SU-DHL-6 (cell line): Measurements from ENCODE around the gene ACOX2.

ENCODE experiments used
- H2AFZ ChIP-seq: fragments of 200-600 bp; sonication (generic); 2 replicates; pipeline ENCODE4 v1.6.1; 2014; ENCODE audit warnings: low read depth, mild to moderate bottlenecking, moderate library complexity, mixed read lengths, antibody characterized with exemption, low read length; ENCODE audit not compliant: severe bottlenecking
- H3F3A ChIP-seq: fragments of 200-600 bp; shearing (Covaris generic); 2 replicates; pipeline ENCODE4 v1.6.0; 2016; ENCODE audit warnings: antibody characterized with exemption, mild to moderate bottlenecking; ENCODE audit not compliant: insufficient read depth
- H3K27ac ChIP-seq: fragments of 200-600 bp; sonication (generic); 2 replicates; pipeline ENCODE4 v1.5.1; 2016; ENCODE audit warnings: low read depth, mild to moderate bottlenecking, low read length, moderate library complexity, mixed read lengths
- H3K27me3 ChIP-seq: fragments of 200-600 bp; sonication (generic), shearing (Covaris generic); 2 replicates; pipeline ENCODE4 v1.6.0; 2014; ENCODE audit warnings: mild to moderate bottlenecking, low read length
- H3K36me3 ChIP-seq: fragments of 200-600 bp; sonication (generic); 2 replicates; pipeline ENCODE4 v1.6.1; 2014; ENCODE audit warnings: mild to moderate bottlenecking, low read length, mixed read lengths
- H3K4me2 ChIP-seq: fragments of 300-600, 200-600 bp; shearing (Covaris generic), sonication (generic); 2 replicates; pipeline ENCODE4 v1.6.0; 2014; ENCODE audit warnings: low read length, low read depth, mild to moderate bottlenecking; ENCODE audit not compliant: poor library complexity, severe bottlenecking
- H3K4me3 ChIP-seq: fragments of 200-600 bp; sonication (generic); 2 replicates; pipeline ENCODE4 v1.5.1; 2014; ENCODE audit warnings: antibody characterized with exemption, low read length, mild to moderate bottlenecking, mixed read lengths; ENCODE audit not compliant: insufficient read depth, poor library complexity, severe bottlenecking
- H3K79me2 ChIP-seq: fragments of 200-600 bp; sonication (generic); 2 replicates; pipeline ENCODE4 v1.6.1; 2014; ENCODE audit warnings: mild to moderate bottlenecking, low read length, moderate library complexity; ENCODE audit not compliant: insufficient read depth
- H3K9ac ChIP-seq: fragments of 200-600 bp; sonication (generic); 2 replicates; pipeline ENCODE4 v1.7.0; 2014; ENCODE audit warnings: mild to moderate bottlenecking, low read length
- H3K9me2 ChIP-seq: fragments of 200-600 bp; sonication (generic); replicated peaks from 2 replicates; pipeline ENCODE4 v1.6.1; 2014; ENCODE audit warnings: low read length; ENCODE audit not compliant: insufficient read depth
- H3K9me3 ChIP-seq: fragments of 200-600 bp; sonication (generic); 2 replicates; pipeline ENCODE4 v1.6.1; 2014; ENCODE audit warnings: low read length, mixed read lengths; ENCODE audit not compliant: insufficient read depth
- H4K20me1 ChIP-seq: fragments of 200-600 bp; sonication (generic); 2 replicates; pipeline ENCODE4 v1.6.1; 2014; ENCODE audit warnings: low read depth, mild to moderate bottlenecking, antibody characterized with exemption, low read length, moderate library complexity, mixed read lengths
- CTCF ChIP-seq: fragments of 200-600 bp; sonication (generic); IDR thresholded peaks from one replicate; pipeline ENCODE4 v1.5.1; 2017; ENCODE audit warnings: antibody characterized with exemption, mild to moderate bottlenecking, low read length, moderate library complexity; ENCODE audit not compliant: insufficient read depth, poor library complexity, severe bottlenecking
- EZH2phosphoT487 ChIP-seq: fragments of 200-600 bp; sonication (generic), shearing (Covaris generic); conservative IDR thresholded peaks from 2 replicates; pipeline ENCODE4 v1.6.1; 2018; ENCODE audit warnings: mild to moderate bottlenecking, antibody characterized with exemption, low read length, moderate library complexity, mixed read lengths

ACOX2 gene

DNA sequence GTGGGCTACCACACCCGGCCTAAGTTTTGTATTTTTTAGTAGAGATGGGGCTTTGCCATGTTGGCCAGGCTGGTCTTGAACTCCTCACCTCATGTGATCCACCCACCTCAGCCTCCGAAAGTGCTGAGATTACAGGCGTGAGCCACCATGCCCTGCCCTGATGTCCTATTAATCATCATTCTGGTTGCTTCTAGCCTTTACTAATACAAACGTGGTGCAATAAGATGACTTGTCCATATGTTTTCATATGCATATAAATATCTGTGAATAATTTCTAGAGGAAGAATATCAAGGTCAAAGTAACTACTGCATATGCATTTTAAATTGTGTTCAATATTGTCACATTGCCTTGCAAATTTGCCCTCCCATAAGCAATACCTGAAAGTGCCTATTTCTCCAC lies 77.8 kb downstream of the ACOX2 start:
- H3K79me2 ChIP-seq = no peaks in the 10 kb centered on the region
- H3K36me3 ChIP-seq = 0 out of 2 replicates have a peak, but pooled peaks cover 4% of the 10 kb centered on the region
- H3K9me3 ChIP-seq = peaks cover 4% of the 10 kb centered on the region; the same call in 1 of the 2 replicates
- H3K27me3 ChIP-seq = 0 out of 2 replicates have a peak, but pooled peaks cover 3% of the 10 kb centered on the region
- no peak for TF ChIP-seq CTCF
- TF ChIP-seq EZH2phosphoT487 = no peak
- no peaks in the 10 kb centered on the region for H3F3A ChIP-seq
- H3K27ac ChIP-seq = no peak overlapping the region
- H4K20me1 ChIP-seq = no peaks in the 10 kb centered on the region
- no peak overlapping the region for H3K4me2 ChIP-seq
- no peak overlapping the region for H3K9ac ChIP-seq
- H2AFZ ChIP-seq = no peak overlapping the region
- H3K9me2 ChIP-seq = no peaks in the 10 kb centered on the region
- H3K4me3 ChIP-seq = no peak overlapping the region
